Astrocyte (in vitro differentiated cells and primary cell): ENCODE data around the gene RASGRF1. TPM values are rescaled to one million over a fixed set of nuclear protein-coding genes. Genes with fewer than 3 reads are reported as not detected.

ENCODE experiments used
- DNase-seq: peaks from one replicate; pipeline ENCODE4 v3.0.0-alpha.2; 2010; ENCODE audit warnings: low read depth
- FAIRE-seq: peaks from 2 replicates; lab custom pipeline; 2011; peaks lifted over from hg19 to GRCh38; lab: Jason Lieb, UNC
- H2AFZ ChIP-seq: 2 replicates; pipeline ENCODE4 v1.6.0; 2012; ENCODE audit warnings: low read depth, low read length, inconsistent platforms
- H3K27ac ChIP-seq: 2 replicates; pipeline ENCODE4 v1.5.1; 2011; ENCODE audit warnings: low read depth, low read length, inconsistent platforms
- H3K27me3 ChIP-seq: 2 replicates; pipeline ENCODE4 v1.6.0; 2011; ENCODE audit warnings: low read length, inconsistent platforms; ENCODE audit not compliant: insufficient read depth
- H3K36me3 ChIP-seq: 2 replicates; pipeline ENCODE4 v1.5.1; 2011; ENCODE audit warnings: low read length, inconsistent platforms; ENCODE audit not compliant: insufficient read depth
- H3K4me1 ChIP-seq: 2 replicates; pipeline ENCODE4 v1.5.1; 2011; ENCODE audit warnings: low read length, inconsistent platforms; ENCODE audit not compliant: insufficient read depth
- H3K4me2 ChIP-seq: 2 replicates; pipeline ENCODE4 v1.6.0; 2012; ENCODE audit warnings: low read length, inconsistent platforms
- H3K4me3 ChIP-seq: 2 replicates; pipeline ENCODE4 v1.5.1; 2011; ENCODE audit warnings: low read depth, mild to moderate bottlenecking, low read length, inconsistent platforms; ENCODE audit not compliant: insufficient read depth
- H3K79me2 ChIP-seq: 2 replicates; pipeline ENCODE4 v1.6.0; 2012; ENCODE audit warnings: mild to moderate bottlenecking, low read length, inconsistent platforms; ENCODE audit not compliant: insufficient read depth
- H3K9ac ChIP-seq: 2 replicates; pipeline ENCODE4 v1.6.0; 2012; ENCODE audit warnings: mild to moderate bottlenecking, low read length, inconsistent platforms
- H3K9me3 ChIP-seq: 2 replicates; pipeline ENCODE4 v1.5.1; 2012; ENCODE audit warnings: low read depth, mild to moderate bottlenecking, low read length, inconsistent platforms; ENCODE audit not compliant: insufficient read depth
- H4K20me1 ChIP-seq: 2 replicates; pipeline ENCODE4 v1.6.0; 2012; ENCODE audit warnings: low read length, inconsistent platforms; ENCODE audit not compliant: insufficient read depth
- H3K27ac Mint-ChIP-seq: one replicate; pipeline ENCODE4 v1.8.0; 2021; ENCODE audit warnings: mild to moderate bottlenecking, mixed read lengths; ENCODE audit not compliant: unreplicated experiment
- H3K27me3 Mint-ChIP-seq: one replicate; pipeline ENCODE4 v1.8.0; 2021; ENCODE audit warnings: low read depth, mixed read lengths; ENCODE audit not compliant: unreplicated experiment
- H3K36me3 Mint-ChIP-seq: one replicate; pipeline ENCODE4 v1.8.0; 2021; ENCODE audit warnings: low read depth, mixed read lengths; ENCODE audit not compliant: unreplicated experiment
- H3K4me1 Mint-ChIP-seq: one replicate; pipeline ENCODE4 v1.8.0; 2021; ENCODE audit warnings: low read depth, mixed read lengths; ENCODE audit not compliant: unreplicated experiment
- H3K4me3 Mint-ChIP-seq: one replicate; pipeline ENCODE4 v1.8.0; 2021; ENCODE audit warnings: mild to moderate bottlenecking, moderate library complexity, mixed read lengths; ENCODE audit not compliant: unreplicated experiment
- H3K9me3 Mint-ChIP-seq: one replicate; pipeline ENCODE4 v1.8.0; 2021; ENCODE audit warnings: mild to moderate bottlenecking, mixed read lengths; ENCODE audit not compliant: unreplicated experiment
- EZH2 ChIP-seq: IDR thresholded peaks from 2 replicates; pipeline ENCODE4 v1.6.1; 2012; ENCODE audit warnings: mild to moderate bottlenecking, low read length, inconsistent platforms; ENCODE audit not compliant: insufficient read depth
- total RNA-seq: library from RNA; stranded (reverse); gene quantifications from 2 replicates; pipeline ENCODE4 v1.2.1, GENCODE V29; 2021
- TF ChIP-seq, protein P1 (sequence below): IDR thresholded peaks from 2 replicates; pipeline ENCODE4 v1.5.1; 2011; ENCODE audit warnings: low read depth, mild to moderate bottlenecking, inconsistent platforms, low read length, moderate library complexity; ENCODE audit not compliant: insufficient read depth

RASGRF1 gene
- total RNA-seq, 1 donor from 2014 or later, result 1.2 TPM

DNA sequence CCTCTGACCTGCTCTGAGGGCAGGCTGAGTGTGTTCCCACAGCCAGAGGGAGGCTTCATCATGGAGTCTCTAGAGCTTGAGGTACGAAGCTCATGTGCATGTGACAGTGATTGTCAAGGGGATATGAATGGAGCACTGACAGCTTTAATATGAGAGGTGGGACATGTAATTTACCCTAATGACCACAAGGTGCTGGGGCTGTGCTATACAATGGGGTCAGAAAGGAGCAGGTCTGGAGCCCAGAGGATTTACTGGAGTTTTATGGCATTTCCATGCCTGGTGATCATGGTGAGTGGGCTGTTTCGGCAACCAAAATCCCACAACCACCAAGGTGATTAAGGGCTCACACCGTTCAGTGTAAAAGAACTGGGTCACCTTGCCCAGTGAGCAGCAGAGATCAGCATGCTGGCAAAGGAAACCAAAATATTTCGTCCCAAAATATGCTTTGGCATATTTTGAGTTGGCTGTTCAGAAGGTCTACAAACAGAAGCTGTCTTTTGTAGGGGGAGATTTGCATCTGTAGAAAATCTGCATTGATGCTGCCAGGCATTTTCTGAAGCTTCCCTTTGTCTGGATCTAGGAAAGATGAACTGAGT is 40.1 kb upstream of the RASGRF1 start:
- DNase-seq, result no peak
- H3K27me3 Mint-ChIP-seq, result peaks cover 30% of the 10 kb centered on the region
- Histone ChIP-seq H3K9me3 (no peaks in the 10 kb centered on the region), H3K4me1 (no peaks in the 10 kb centered on the region), H3K79me2 (no peaks in the 10 kb centered on the region), H3K4me2 (no peak overlapping the region), H3K4me3 (no peak overlapping the region), H3K27me3 (peaks cover 3% of the 10 kb centered on the region), H3K27ac (no peak overlapping the region), H3K36me3 (no peaks in the 10 kb centered on the region), H4K20me1 (no peaks in the 10 kb centered on the region), H3K9ac (no peak overlapping the region), H2AFZ (no peak overlapping the region)
- no peak overlapping the region for H3K27ac Mint-ChIP-seq
- peaks cover 8% of the 10 kb centered on the region for H3K9me3 Mint-ChIP-seq
- TF ChIP-seq EZH2, result no peak
- TF ChIP-seq, protein P1, sequence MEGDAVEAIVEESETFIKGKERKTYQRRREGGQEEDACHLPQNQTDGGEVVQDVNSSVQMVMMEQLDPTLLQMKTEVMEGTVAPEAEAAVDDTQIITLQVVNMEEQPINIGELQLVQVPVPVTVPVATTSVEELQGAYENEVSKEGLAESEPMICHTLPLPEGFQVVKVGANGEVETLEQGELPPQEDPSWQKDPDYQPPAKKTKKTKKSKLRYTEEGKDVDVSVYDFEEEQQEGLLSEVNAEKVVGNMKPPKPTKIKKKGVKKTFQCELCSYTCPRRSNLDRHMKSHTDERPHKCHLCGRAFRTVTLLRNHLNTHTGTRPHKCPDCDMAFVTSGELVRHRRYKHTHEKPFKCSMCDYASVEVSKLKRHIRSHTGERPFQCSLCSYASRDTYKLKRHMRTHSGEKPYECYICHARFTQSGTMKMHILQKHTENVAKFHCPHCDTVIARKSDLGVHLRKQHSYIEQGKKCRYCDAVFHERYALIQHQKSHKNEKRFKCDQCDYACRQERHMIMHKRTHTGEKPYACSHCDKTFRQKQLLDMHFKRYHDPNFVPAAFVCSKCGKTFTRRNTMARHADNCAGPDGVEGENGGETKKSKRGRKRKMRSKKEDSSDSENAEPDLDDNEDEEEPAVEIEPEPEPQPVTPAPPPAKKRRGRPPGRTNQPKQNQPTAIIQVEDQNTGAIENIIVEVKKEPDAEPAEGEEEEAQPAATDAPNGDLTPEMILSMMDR, result no peak
- no peaks in the 10 kb centered on the region for H3K4me1 Mint-ChIP-seq
- FAIRE-seq, result no peak
- no peaks in the 10 kb centered on the region for H3K36me3 Mint-ChIP-seq
- H3K4me3 Mint-ChIP-seq, result no peak overlapping the region

DNA sequence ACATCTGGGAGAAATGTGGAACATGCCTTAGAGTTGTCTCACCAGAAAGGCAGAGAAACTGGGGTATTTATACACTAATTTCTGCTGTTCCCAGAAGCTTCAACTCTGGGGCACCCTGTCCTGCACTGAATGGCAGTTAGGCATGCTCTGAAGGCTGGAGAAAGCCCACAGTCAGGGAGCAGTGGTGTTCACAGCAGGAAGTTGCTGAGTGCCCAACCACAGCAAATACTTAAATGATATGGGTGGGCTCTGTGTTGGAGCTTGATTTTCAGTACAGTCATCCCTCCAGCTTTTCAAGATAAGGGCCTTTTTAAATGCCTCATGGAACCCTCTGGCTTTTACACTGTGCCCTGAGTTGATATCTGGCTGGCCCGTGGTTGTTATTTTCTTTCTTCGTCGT is 38.7 kb upstream of the RASGRF1 start:
- H3K27ac ChIP-seq, result no peak overlapping the region
- TF ChIP-seq, protein P1, result no peak
- TF ChIP-seq EZH2, result no peak
- Mint-ChIP-seq H3K4me3 (no peak overlapping the region), H3K9me3 (peaks cover 8% of the 10 kb centered on the region), H3K27ac (no peak overlapping the region), H3K27me3 (peaks cover 36% of the 10 kb centered on the region), H3K4me1 (no peaks in the 10 kb centered on the region), H3K36me3 (no peaks in the 10 kb centered on the region)
- H2AFZ ChIP-seq, result no peak overlapping the region
- no peak overlapping the region for H3K9ac ChIP-seq
- H3K79me2 ChIP-seq, result no peaks in the 10 kb centered on the region
- H3K4me3 ChIP-seq, result no peak overlapping the region
- no peaks in the 10 kb centered on the region for H3K36me3 ChIP-seq
- no peaks in the 10 kb centered on the region for H3K4me1 ChIP-seq
- no peaks in the 10 kb centered on the region for H3K27me3 ChIP-seq
- no peaks in the 10 kb centered on the region for H4K20me1 ChIP-seq
- no peaks in the 10 kb centered on the region for H3K9me3 ChIP-seq
- DNase-seq (no peak), FAIRE-seq (no peak)
- no peak overlapping the region for H3K4me2 ChIP-seq

DNA sequence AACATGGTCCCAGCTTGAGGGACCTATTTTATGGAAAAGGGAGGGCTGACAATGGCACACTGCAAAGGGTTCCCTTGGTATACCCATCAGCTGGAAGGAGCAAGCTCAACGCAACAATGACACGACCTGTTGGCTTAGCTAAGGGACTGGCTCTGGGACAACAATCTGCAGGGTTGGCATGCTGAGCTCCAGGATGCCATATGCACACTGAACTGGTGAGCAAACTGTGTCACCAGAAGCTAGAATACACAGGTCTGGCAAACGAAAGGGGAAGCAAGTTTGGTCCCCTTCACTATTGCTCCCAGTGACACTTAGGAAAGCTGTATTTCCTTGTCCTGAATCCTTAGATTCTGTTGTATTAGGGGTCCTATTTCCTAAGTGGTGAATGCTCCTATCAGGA is 38.0 kb upstream of the RASGRF1 start:
- TF ChIP-seq, protein P1, result no peak
- TF ChIP-seq EZH2, result no peak
- peaks cover 8% of the 10 kb centered on the region for H3K9me3 Mint-ChIP-seq
- FAIRE-seq (no peak), DNase-seq (no peak)
- H2AFZ ChIP-seq, result no peak overlapping the region
- no peak overlapping the region for H3K4me2 ChIP-seq
- no peaks in the 10 kb centered on the region for H3K36me3 ChIP-seq
- no peaks in the 10 kb centered on the region for H3K36me3 Mint-ChIP-seq
- H3K9ac ChIP-seq, result no peak overlapping the region
- no peak overlapping the region for H3K4me3 Mint-ChIP-seq
- H4K20me1 ChIP-seq, result no peaks in the 10 kb centered on the region
- no peak overlapping the region for H3K4me3 ChIP-seq
- H3K4me1 Mint-ChIP-seq, result no peaks in the 10 kb centered on the region
- H3K4me1 ChIP-seq, result no peaks in the 10 kb centered on the region
- no peaks in the 10 kb centered on the region for H3K27me3 ChIP-seq
- no peak overlapping the region for H3K27ac ChIP-seq
- H3K9me3 ChIP-seq, result no peaks in the 10 kb centered on the region
- no peak overlapping the region for H3K27ac Mint-ChIP-seq
- peaks cover 37% of the 10 kb centered on the region for H3K27me3 Mint-ChIP-seq
- no peaks in the 10 kb centered on the region for H3K79me2 ChIP-seq
